ENCODE results near the gene TTL.
A peak's percentile ranks its signal among the peaks of the same experiment; 100 is the strongest.
"Not testable (repeated sequence)": the region's sequence is repeated elsewhere in the genome, so short reads cannot be mapped to it uniquely, and the experiment has no call there.

The TTL gene

GRCh38 chr2:112548980-112549379, 67.0 kb downstream of the TTL start:
- no peak for FAIRE-seq
- TF ChIP-seq POLR2A (IDR thresholded peaks at IDR 0.05; ENCODE audit: low read depth, low read length) = no peak
- DNase-seq (ENCODE audit: insufficient read length, low spot score) = no peak

GRCh38 chr2:112566104-112566503, 84.1 kb downstream of the TTL start:
- TF ChIP-seq POLR2A (IDR thresholded peaks at IDR 0.05; ENCODE audit: low read depth, low read length) = no peak
- no peak for DNase-seq (ENCODE audit: insufficient read length, low spot score)
- no peak for FAIRE-seq

- not testable (repeated sequence) for FAIRE-seq; DNase-seq (ENCODE audit: insufficient read length, low spot score)
Measured at GRCh38 chr2:112566508-112566907, 84.6 kb downstream of the TTL start.

- no peak for DNase-seq (ENCODE audit: insufficient read length, low spot score)
- no peak for TF ChIP-seq POLR2A (IDR thresholded peaks at IDR 0.05; ENCODE audit: low read depth, low read length)
- FAIRE-seq = no peak
Measured at GRCh38 chr2:112572005-112572404, 90.0 kb downstream of the TTL start.

- DNase-seq (ENCODE audit: insufficient read length, low spot score) (no peak), FAIRE-seq (no peak)
- TF ChIP-seq POLR2A (IDR thresholded peaks at IDR 0.05; ENCODE audit: low read depth, low read length) = no peak
Measured at GRCh38 chr2:112577756-112578155, 95.8 kb downstream of the TTL start.

- peak; percentile 36 for FAIRE-seq
- peak; percentile 12 for DNase-seq (ENCODE audit: insufficient read length, low spot score)
- no peak for TF ChIP-seq POLR2A (IDR thresholded peaks at IDR 0.05; ENCODE audit: low read depth, low read length)
Measured at GRCh38 chr2:112579241-112579640, 97.3 kb downstream of the TTL start.

GRCh38 chr2:112580084-112580483, 98.1 kb downstream of the TTL start:
- no peak for DNase-seq (ENCODE audit: insufficient read length, low spot score)
- TF ChIP-seq POLR2A (IDR thresholded peaks at IDR 0.05; ENCODE audit: low read depth, low read length) = no peak
- FAIRE-seq = no peak

GRCh38 chr2:112582314-112582746, 100.4 kb downstream of the TTL start:
- no peak for TF ChIP-seq POLR2A (IDR thresholded peaks at IDR 0.05; ENCODE audit: low read depth, low read length)
- FAIRE-seq = peak; percentile 11
- peak; percentile 14 for DNase-seq (ENCODE audit: insufficient read length, low spot score)

- no peak for TF ChIP-seq POLR2A (IDR thresholded peaks at IDR 0.05; ENCODE audit: low read depth, low read length)
- no peak for DNase-seq (ENCODE audit: insufficient read length, low spot score)
Measured at GRCh38 chr2:112583497-112584133, 101.7 kb downstream of the TTL start.

GRCh38 chr2:112584134-112584890, 102.4 kb downstream of the TTL start, which contains the start of gene CHCHD5:
CHCHD5 (plus strand) TSS chr2:112584609; CDS start chr2:112584648, 39 bp downstream.
- DNase-seq (ENCODE audit: insufficient read length, low spot score) (peak; percentile 68), FAIRE-seq (no peak)
- peak; percentile 71 for TF ChIP-seq POLR2A (IDR thresholded peaks at IDR 0.05; ENCODE audit: low read depth, low read length)

More at GRCh38 chr2:112583497-112584133, 101.7 kb downstream of the TTL start:
- no peak for FAIRE-seq

- FAIRE-seq (no peak), DNase-seq (ENCODE audit: insufficient read length, low spot score) (no peak)
- no peak for TF ChIP-seq POLR2A (IDR thresholded peaks at IDR 0.05; ENCODE audit: low read depth, low read length)
Measured at GRCh38 chr2:112584891-112585250, 102.9 kb downstream of the TTL start.

- no peak for FAIRE-seq
- no peak for TF ChIP-seq POLR2A (IDR thresholded peaks at IDR 0.05; ENCODE audit: low read depth, low read length)
- no peak for DNase-seq (ENCODE audit: insufficient read length, low spot score)
Measured at GRCh38 chr2:112585400-112585799, 103.4 kb downstream of the TTL start.

- FAIRE-seq = no peak
- no peak for DNase-seq (ENCODE audit: insufficient read length, low spot score)
- no peak for TF ChIP-seq POLR2A (IDR thresholded peaks at IDR 0.05; ENCODE audit: low read depth, low read length)
Measured at GRCh38 chr2:112585873-112586464, 104.0 kb downstream of the TTL start.

GRCh38 chr2:112588611-112589045, 106.7 kb downstream of the TTL start:
- FAIRE-seq (no peak), DNase-seq (ENCODE audit: insufficient read length, low spot score) (no peak)
- no peak for TF ChIP-seq POLR2A (IDR thresholded peaks at IDR 0.05; ENCODE audit: low read depth, low read length)

Measured in H54 (cell line).